GM08714 (cell line): ENCODE results near the gene ERP27.

ENCODE experiments used
- H3K4me3 ChIP-seq: fragments of 200-500 bp; sonication (Bioruptor generic); 2 replicates; pipeline ENCODE4 v1.5.1; 2014; ENCODE audit warnings: mild to moderate bottlenecking, low read length, inconsistent platforms
- ZNF274 ChIP-seq: IDR thresholded peaks from 2 replicates; pipeline ENCODE4 v1.6.1; 2012; ENCODE audit warnings: mild to moderate bottlenecking, low read depth, low read length

ERP27 gene

GRCh38 chr12:14937014-14937413 lies 1.3 kb downstream of the ERP27 start:
- no peak overlapping the region for H3K4me3 ChIP-seq
- no peak for TF ChIP-seq ZNF274

GRCh38 chr12:14936224-14936861 lies 2.0 kb downstream of the ERP27 start:
- no peak overlapping the region for H3K4me3 ChIP-seq

GRCh38 chr12:14935031-14935430 lies 3.3 kb downstream of the ERP27 start:
- no peak for TF ChIP-seq ZNF274

More at GRCh38 chr12:14936224-14936861, 2.0 kb downstream of the ERP27 start:
- TF ChIP-seq ZNF274, result no peak

GRCh38 chr12:14934511-14934910 lies 3.8 kb downstream of the ERP27 start:
- no peak for TF ChIP-seq ZNF274
- no peak overlapping the region for H3K4me3 ChIP-seq

More at GRCh38 chr12:14935031-14935430, 3.3 kb downstream of the ERP27 start:
- no peak overlapping the region for H3K4me3 ChIP-seq

- H3K4me3 ChIP-seq, result no peak overlapping the region
- no peak for TF ChIP-seq ZNF274
Observed at GRCh38 chr12:14931791-14932560, 6.4 kb downstream of the ERP27 start.

GRCh38 chr12:14931359-14931758 lies 7.0 kb downstream of the ERP27 start:
- H3K4me3 ChIP-seq, result no peak overlapping the region
- no peak for TF ChIP-seq ZNF274

GRCh38 chr12:14930299-14930698 lies 8.0 kb downstream of the ERP27 start:
- H3K4me3 ChIP-seq, result no peak overlapping the region
- TF ChIP-seq ZNF274, result no peak

GRCh38 chr12:14928931-14929330 lies 9.4 kb downstream of the ERP27 start:
- no peak for TF ChIP-seq ZNF274
- H3K4me3 ChIP-seq, result no peak overlapping the region

- no peak for TF ChIP-seq ZNF274
- H3K4me3 ChIP-seq, result no peak overlapping the region
Observed at GRCh38 chr12:14927267-14927666, 11.1 kb downstream of the ERP27 start.

- no peak for TF ChIP-seq ZNF274
- H3K4me3 ChIP-seq, result no peak overlapping the region
Observed at GRCh38 chr12:14924541-14924940, 13.8 kb downstream of the ERP27 start.

- H3K4me3 ChIP-seq, result no peak overlapping the region
- no peak for TF ChIP-seq ZNF274
Observed at GRCh38 chr12:14923944-14924343, 14.4 kb downstream of the ERP27 start.

- TF ChIP-seq ZNF274, result no peak
- no peak overlapping the region for H3K4me3 ChIP-seq
Observed at GRCh38 chr12:14921218-14921617, 17.1 kb downstream of the ERP27 start.

GRCh38 chr12:14920475-14921126 lies 17.7 kb downstream of the ERP27 start:
- H3K4me3 ChIP-seq, result no peak overlapping the region
- no peak for TF ChIP-seq ZNF274

GRCh38 chr12:14919455-14919854 lies 18.9 kb downstream of the ERP27 start:
- TF ChIP-seq ZNF274, result no peak

GRCh38 chr12:14915736-14916135 lies 22.6 kb downstream of the ERP27 start:
- no peak overlapping the region for H3K4me3 ChIP-seq
- no peak for TF ChIP-seq ZNF274

More at GRCh38 chr12:14919455-14919854, 18.9 kb downstream of the ERP27 start:
- no peak overlapping the region for H3K4me3 ChIP-seq

- H3K4me3 ChIP-seq, result no peak overlapping the region
- TF ChIP-seq ZNF274, result no peak
Observed at GRCh38 chr12:14913381-14913781, 25.0 kb downstream of the ERP27 start.
